ENCODE data around the gene OPN1MW.
"Not testable (repeated sequence)": the region's sequence is repeated elsewhere in the genome, so short reads cannot be mapped to it uniquely, and the experiment has no call there.

OPN1MW gene

GRCh38 chrX:154157207-154157606, 25.2 kb upstream of the OPN1MW start:
- not testable (repeated sequence) for H3K4me3 ChIP-seq (ENCODE audit: low read depth in 1 of 2, low read length in 2 of 2); H3K4me1 ChIP-seq (ENCODE audit: insufficient read depth, low read length); H3K27ac ChIP-seq (ENCODE audit: low read depth, low read length); H3K9ac ChIP-seq (ENCODE audit: low read length); H3K9me3 ChIP-seq (ENCODE audit: low read length); H3K36me3 ChIP-seq (ENCODE audit: insufficient read depth, low read length); H3K27me3 ChIP-seq (ENCODE audit: control insufficient read depth in 1 of 2, insufficient read depth in 2 of 2, low read length in 2 of 2)

GRCh38 chrX:154159345-154159744, 23.1 kb upstream of the OPN1MW start:
- not testable (repeated sequence) for H3K4me1 ChIP-seq (ENCODE audit: insufficient read depth, low read length); H3K4me3 ChIP-seq (ENCODE audit: low read depth in 1 of 2, low read length in 2 of 2); H3K9ac ChIP-seq (ENCODE audit: low read length); H3K27me3 ChIP-seq (ENCODE audit: control insufficient read depth in 1 of 2, insufficient read depth in 2 of 2, low read length in 2 of 2); H3K9me3 ChIP-seq (ENCODE audit: low read length); H3K36me3 ChIP-seq (ENCODE audit: insufficient read depth, low read length); H3K27ac ChIP-seq (ENCODE audit: low read depth, low read length)

- not testable (repeated sequence) for H3K4me3 ChIP-seq (ENCODE audit: low read depth in 1 of 2, low read length in 2 of 2); H3K27ac ChIP-seq (ENCODE audit: low read depth, low read length); H3K9me3 ChIP-seq (ENCODE audit: low read length); H3K9ac ChIP-seq (ENCODE audit: low read length); H3K36me3 ChIP-seq (ENCODE audit: insufficient read depth, low read length); H3K4me1 ChIP-seq (ENCODE audit: insufficient read depth, low read length); H3K27me3 ChIP-seq (ENCODE audit: control insufficient read depth in 1 of 2, insufficient read depth in 2 of 2, low read length in 2 of 2)
Observed at GRCh38 chrX:154164902-154165301, 17.5 kb upstream of the OPN1MW start.

GRCh38 chrX:154168384-154168783, 14.0 kb upstream of the OPN1MW start:
- H3K9me3 ChIP-seq (ENCODE audit: low read length); H3K4me3 ChIP-seq (ENCODE audit: low read depth in 1 of 2, low read length in 2 of 2); H3K4me1 ChIP-seq (ENCODE audit: insufficient read depth, low read length); H3K27ac ChIP-seq (ENCODE audit: low read depth, low read length); H3K36me3 ChIP-seq (ENCODE audit: insufficient read depth, low read length); H3K27me3 ChIP-seq (ENCODE audit: control insufficient read depth in 1 of 2, insufficient read depth in 2 of 2, low read length in 2 of 2); H3K9ac ChIP-seq (ENCODE audit: low read length): not testable (repeated sequence)

- H3K36me3 ChIP-seq (ENCODE audit: insufficient read depth, low read length); H3K9ac ChIP-seq (ENCODE audit: low read length); H3K4me3 ChIP-seq (ENCODE audit: low read depth in 1 of 2, low read length in 2 of 2); H3K27me3 ChIP-seq (ENCODE audit: control insufficient read depth in 1 of 2, insufficient read depth in 2 of 2, low read length in 2 of 2); H3K4me1 ChIP-seq (ENCODE audit: insufficient read depth, low read length); H3K27ac ChIP-seq (ENCODE audit: low read depth, low read length); H3K9me3 ChIP-seq (ENCODE audit: low read length): not testable (repeated sequence)
Observed at GRCh38 chrX:154172535-154172943, 9.9 kb upstream of the OPN1MW start.

- not testable (repeated sequence) for H3K27me3 ChIP-seq (ENCODE audit: control insufficient read depth in 1 of 2, insufficient read depth in 2 of 2, low read length in 2 of 2); H3K9ac ChIP-seq (ENCODE audit: low read length); H3K4me3 ChIP-seq (ENCODE audit: low read depth in 1 of 2, low read length in 2 of 2); H3K9me3 ChIP-seq (ENCODE audit: low read length); H3K36me3 ChIP-seq (ENCODE audit: insufficient read depth, low read length); H3K27ac ChIP-seq (ENCODE audit: low read depth, low read length); H3K4me1 ChIP-seq (ENCODE audit: insufficient read depth, low read length)
Observed at GRCh38 chrX:154174356-154174755, 8.0 kb upstream of the OPN1MW start.

- H3K36me3 ChIP-seq (ENCODE audit: insufficient read depth, low read length); H3K4me1 ChIP-seq (ENCODE audit: insufficient read depth, low read length); H3K4me3 ChIP-seq (ENCODE audit: low read depth in 1 of 2, low read length in 2 of 2); H3K9me3 ChIP-seq (ENCODE audit: low read length); H3K27me3 ChIP-seq (ENCODE audit: control insufficient read depth in 1 of 2, insufficient read depth in 2 of 2, low read length in 2 of 2); H3K27ac ChIP-seq (ENCODE audit: low read depth, low read length); H3K9ac ChIP-seq (ENCODE audit: low read length): not testable (repeated sequence)
Observed at GRCh38 chrX:154183794-154184193, 1.4 kb downstream of the OPN1MW start.

- not testable (repeated sequence) for H3K27ac ChIP-seq (ENCODE audit: low read depth, low read length); H3K9ac ChIP-seq (ENCODE audit: low read length); H3K4me3 ChIP-seq (ENCODE audit: low read depth in 1 of 2, low read length in 2 of 2); H3K9me3 ChIP-seq (ENCODE audit: low read length); H3K36me3 ChIP-seq (ENCODE audit: insufficient read depth, low read length); H3K4me1 ChIP-seq (ENCODE audit: insufficient read depth, low read length); H3K27me3 ChIP-seq (ENCODE audit: control insufficient read depth in 1 of 2, insufficient read depth in 2 of 2, low read length in 2 of 2)
Observed at GRCh38 chrX:154192846-154193245, 10.4 kb downstream of the OPN1MW start.

GRCh38 chrX:154194316-154194715, 11.9 kb downstream of the OPN1MW start:
- not testable (repeated sequence) for H3K27me3 ChIP-seq (ENCODE audit: control insufficient read depth in 1 of 2, insufficient read depth in 2 of 2, low read length in 2 of 2); H3K27ac ChIP-seq (ENCODE audit: low read depth, low read length); H3K9me3 ChIP-seq (ENCODE audit: low read length); H3K4me3 ChIP-seq (ENCODE audit: low read depth in 1 of 2, low read length in 2 of 2); H3K36me3 ChIP-seq (ENCODE audit: insufficient read depth, low read length); H3K4me1 ChIP-seq (ENCODE audit: insufficient read depth, low read length); H3K9ac ChIP-seq (ENCODE audit: low read length)

GRCh38 chrX:154196466-154196865, 14.1 kb downstream of the OPN1MW start:
- H3K4me3 ChIP-seq (ENCODE audit: low read depth in 1 of 2, low read length in 2 of 2); H3K27ac ChIP-seq (ENCODE audit: low read depth, low read length); H3K9ac ChIP-seq (ENCODE audit: low read length); H3K4me1 ChIP-seq (ENCODE audit: insufficient read depth, low read length); H3K36me3 ChIP-seq (ENCODE audit: insufficient read depth, low read length); H3K27me3 ChIP-seq (ENCODE audit: control insufficient read depth in 1 of 2, insufficient read depth in 2 of 2, low read length in 2 of 2); H3K9me3 ChIP-seq (ENCODE audit: low read length): not testable (repeated sequence)

- not testable (repeated sequence) for H3K27me3 ChIP-seq (ENCODE audit: control insufficient read depth in 1 of 2, insufficient read depth in 2 of 2, low read length in 2 of 2); H3K4me3 ChIP-seq (ENCODE audit: low read depth in 1 of 2, low read length in 2 of 2); H3K27ac ChIP-seq (ENCODE audit: low read depth, low read length); H3K36me3 ChIP-seq (ENCODE audit: insufficient read depth, low read length); H3K9me3 ChIP-seq (ENCODE audit: low read length); H3K4me1 ChIP-seq (ENCODE audit: insufficient read depth, low read length); H3K9ac ChIP-seq (ENCODE audit: low read length)
Observed at GRCh38 chrX:154209670-154210418, 27.4 kb downstream of the OPN1MW start.

- H3K9ac ChIP-seq (ENCODE audit: low read length); H3K36me3 ChIP-seq (ENCODE audit: insufficient read depth, low read length); H3K27me3 ChIP-seq (ENCODE audit: control insufficient read depth in 1 of 2, insufficient read depth in 2 of 2, low read length in 2 of 2); H3K4me1 ChIP-seq (ENCODE audit: insufficient read depth, low read length); H3K4me3 ChIP-seq (ENCODE audit: low read depth in 1 of 2, low read length in 2 of 2); H3K9me3 ChIP-seq (ENCODE audit: low read length); H3K27ac ChIP-seq (ENCODE audit: low read depth, low read length): not testable (repeated sequence)
Observed at GRCh38 chrX:154211057-154211456, 28.7 kb downstream of the OPN1MW start.

All from muscle layer of colon (tissue), 2 donors.